H1 (cell line): ENCODE data around the gene PIK3R1. TPM values are rescaled to one million over a fixed set of nuclear protein-coding genes. Genes with fewer than 3 reads are reported as not detected.

Source experiments
- ASH2L ChIP-seq: fragments of 200-600, 300-600 bp; sonication (generic); IDR thresholded peaks from one replicate; pipeline ENCODE4 v1.7.1; 2017; ENCODE audit warnings: low read length
- CBX5 ChIP-seq: fragments of 300-800, 300-1000 bp; sonication (generic); IDR thresholded peaks from 2 replicates; pipeline ENCODE4 v1.7.1; 2016; ENCODE audit warnings: antibody characterized with exemption, low read length, low read depth
- USF2 ChIP-seq: IDR thresholded peaks from 2 replicates; pipeline ENCODE4 v1.6.1; 2011; ENCODE audit warnings: low read length, improper control_type of control experiment
- polyA plus RNA-seq, 7 experiments: library from polyadenylated mRNA; depleted of rRNA in 3 of 7; stranded (reverse) in 5 of 7; unstranded in 2 of 7; fragments of >200 nt in 5 of 7; fragments of 200-250 nt in 2 of 7; gene quantifications; 1 replicate in 5 of 7; 2 replicates in 1 of 7; 4 replicates in 1 of 7; pipeline versions ENCODE4 v1.2.1 to v1.2.3, GENCODE V29; 2011 to 2013; ENCODE audit warnings: missing spikeins in 2 of 7, mixed read lengths in 2 of 7
- total RNA-seq: library from RNA; stranded (reverse); fragmentation: NEBNext Ultra II Directional; extraction: Animal tissue kit (Norgen Biotek cat#: 25700); gene quantifications from 2 replicates; pipeline ENCODE4 v1.2.1, GENCODE V29; 2021

The PIK3R1 gene
- total and polyA plus RNA-seq, 2 of the 8 experiments (the other 6 are each of a cell fraction or from before 2014, with no cell fraction given), result 2.3 to 13.7 TPM

- no peak for TF ChIP-seq CBX5
- no peak for TF ChIP-seq ASH2L
- TF ChIP-seq USF2, result no peak
Measured at GRCh38 chr5:68167195-68167651, 48.3 kb upstream of the PIK3R1 start (continued).
